GM21529 (cell line): ENCODE data around the gene HRG.

ENCODE experiments used
- ATAC-seq: cut with Tn5 transposase; IDR thresholded peaks from one replicate; pipeline ENCODE4 v1.9.1; 2021; ENCODE audit not compliant: unreplicated experiment

The HRG gene

DNA sequence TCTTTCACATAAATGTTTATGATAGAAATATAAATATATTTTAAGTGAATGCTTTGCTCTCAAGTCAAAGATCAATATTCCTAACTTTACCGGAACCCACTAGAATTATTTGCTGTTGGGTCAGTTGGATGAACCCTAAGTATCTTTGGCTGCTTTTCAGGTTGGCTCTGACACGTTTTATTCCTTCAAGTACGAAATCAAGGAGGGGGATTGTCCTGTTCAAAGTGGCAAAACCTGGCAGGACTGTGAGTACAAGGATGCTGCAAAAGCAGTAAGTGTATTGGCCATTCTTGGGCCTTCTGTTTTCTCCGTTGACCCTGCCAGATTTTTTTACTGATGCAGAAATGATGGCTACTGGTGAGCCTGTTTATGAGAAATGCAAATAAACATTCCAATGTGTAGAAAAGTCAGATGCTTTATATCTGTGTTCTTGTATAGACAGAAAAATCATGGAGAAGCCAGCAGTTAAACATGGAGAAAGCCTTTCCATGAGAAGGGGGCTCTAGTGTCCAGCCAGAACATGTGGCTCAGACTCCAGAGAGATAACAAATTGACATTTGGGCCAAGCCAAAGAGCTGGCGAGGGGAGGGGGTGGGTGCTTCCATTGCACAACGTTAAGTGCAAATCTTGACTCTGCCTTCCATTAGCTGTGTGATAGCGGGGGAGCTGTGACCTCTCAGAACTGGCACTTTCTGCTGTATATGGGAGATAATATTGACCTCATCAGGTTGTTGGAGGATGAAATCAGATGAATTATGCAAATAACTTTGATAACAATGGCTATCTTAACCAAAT, 54.3 kb downstream of the HRG start:
- no peak for ATAC-seq

DNA sequence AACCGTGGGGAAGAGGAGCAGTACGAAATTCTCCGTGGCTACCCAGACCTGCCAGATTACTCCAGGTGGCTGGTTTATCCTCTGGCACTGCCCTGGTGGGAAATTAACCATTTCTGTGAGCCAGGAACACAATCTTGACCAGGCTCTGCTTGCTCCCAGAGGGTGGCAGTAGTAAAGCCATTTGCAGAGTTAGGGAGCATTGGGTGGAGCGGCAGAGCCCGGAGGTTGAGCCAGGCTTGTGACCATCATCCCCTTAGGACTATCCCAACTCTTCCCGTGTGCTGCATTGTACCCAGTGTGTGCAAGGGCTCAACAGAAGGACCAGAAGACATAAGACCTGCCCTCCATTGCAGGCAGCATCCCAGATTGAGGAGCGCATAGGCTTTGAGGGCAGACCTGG, 56.6 kb downstream of the HRG start:
- ATAC-seq: no peak

DNA sequence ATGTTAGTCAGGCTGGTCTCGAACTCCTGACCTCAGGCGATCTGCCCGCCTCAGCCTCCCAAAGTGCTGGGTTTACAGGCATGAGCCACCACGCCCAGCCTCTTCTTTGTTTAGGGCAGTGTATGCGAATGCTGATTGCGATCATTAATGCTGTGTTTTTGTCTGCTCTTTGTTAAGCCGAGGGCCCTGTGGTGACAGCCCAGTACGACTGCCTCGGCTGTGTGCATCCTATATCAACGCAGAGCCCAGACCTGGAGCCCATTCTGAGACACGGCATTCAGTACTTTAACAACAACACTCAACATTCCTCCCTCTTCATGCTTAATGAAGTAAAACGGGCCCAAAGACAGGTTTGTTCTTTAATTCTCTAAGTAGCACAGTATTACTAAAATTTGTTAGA, 59.1 kb downstream of the HRG start:
- ATAC-seq: no peak
